SK-N-MC (cell line): Measurements from ENCODE around the gene TEKT5.
"Not testable (repeated sequence)": the region's sequence is repeated elsewhere in the genome, so short reads cannot be mapped to it uniquely, and the experiment has no call there.

Experiments
- DNase-seq: peaks from one replicate; pipeline ENCODE4 v3.0.0-alpha.2; 2011; ENCODE audit warnings: low read depth, low spot score
- H3K27ac ChIP-seq: fragments of 200-600 bp; sonication (generic); 2 replicates; pipeline ENCODE4 v1.5.1; 2016; ENCODE audit warnings: mixed run types
- H3K36me3 ChIP-seq: fragments of 200-600 bp; sonication (generic); 2 replicates; pipeline ENCODE4 v1.6.1; 2017; ENCODE audit warnings: antibody characterized with exemption, low read length, mixed read lengths; ENCODE audit not compliant: insufficient read depth
- H3K4me3 ChIP-seq: fragments of 200-600 bp; sonication (generic); 2 replicates; pipeline ENCODE4 v1.5.1; 2016
- H3K9ac ChIP-seq: fragments of 200-600 bp; sonication (generic); 2 replicates; pipeline ENCODE4 v1.8.0; 2017; ENCODE audit warnings: mixed run types, mixed read lengths; ENCODE audit not compliant: insufficient read length
- H3K9me3 ChIP-seq: fragments of 200-600 bp; sonication (generic); 2 replicates; pipeline ENCODE4 v1.6.1; 2017; ENCODE audit warnings: low read depth, mild to moderate bottlenecking, antibody characterized with exemption, low read length, moderate library complexity, mixed read lengths
- EZH2 ChIP-seq: fragments of 200-600 bp; sonication (generic); IDR thresholded peaks from one replicate; pipeline ENCODE4 v1.6.1; 2017; ENCODE audit warnings: antibody characterized with exemption
- FOXP2 ChIP-seq: optimal IDR thresholded peaks from 2 replicates; pipeline ENCODE3; 2011; ENCODE audit warnings: mild to moderate bottlenecking, moderate library complexity; ENCODE audit not compliant: insufficient read depth; ENCODE audit errors: extremely low read length, control extremely low read depth
- POLR2AphosphoS5 ChIP-seq: IDR thresholded peaks from 2 replicates; pipeline ENCODE4 v1.6.1; 2012; ENCODE audit warnings: mild to moderate bottlenecking, low read depth, low read length, borderline replicate concordance

Gene TEKT5

GRCh38 chr16:10679921-10680320, 14.8 kb downstream of the TEKT5 start:
- Histone ChIP-seq H3K27ac (no peak overlapping the region), H3K36me3 (no peaks in the 10 kb centered on the region), H3K9ac (no peak overlapping the region), H3K9me3 (no peaks in the 10 kb centered on the region), H3K4me3 (no peak overlapping the region)
- DNase-seq, result no peak
- TF ChIP-seq EZH2 (no peak), POLR2AphosphoS5 (no peak), FOXP2 (no peak)

- not testable (repeated sequence) for H3K4me3 ChIP-seq, H3K9me3 ChIP-seq, H3K27ac ChIP-seq, DNase-seq, H3K9ac ChIP-seq, H3K36me3 ChIP-seq
Observed at GRCh38 chr16:10679441-10679840, 15.3 kb downstream of the TEKT5 start.

- no peaks in the 10 kb centered on the region for H3K36me3 ChIP-seq
- TF ChIP-seq FOXP2 (no peak), EZH2 (no peak), POLR2AphosphoS5 (no peak)
- no peak overlapping the region for H3K9ac ChIP-seq
- H3K27ac ChIP-seq, result peak overlapping the region; percentile 46; the same call in 1 of the 2 replicates
- H3K4me3 ChIP-seq, result 0 out of 2 replicates have a peak overlapping the region, but pooled peaks have one; percentile 28
- no peaks in the 10 kb centered on the region for H3K9me3 ChIP-seq
- no peak for DNase-seq
Observed at GRCh38 chr16:10678655-10679054, 16.1 kb downstream of the TEKT5 start.

- no peaks in the 10 kb centered on the region for H3K36me3 ChIP-seq
- TF ChIP-seq EZH2, result no peak
- no peak for TF ChIP-seq POLR2AphosphoS5
- TF ChIP-seq FOXP2, result no peak
- H3K9ac ChIP-seq, result no peak overlapping the region
- no peak for DNase-seq
- no peaks in the 10 kb centered on the region for H3K9me3 ChIP-seq
- H3K4me3 ChIP-seq, result no peak overlapping the region
- no peak overlapping the region for H3K27ac ChIP-seq
Observed at GRCh38 chr16:10676284-10676683, 18.4 kb downstream of the TEKT5 start.

GRCh38 chr16:10675861-10676260, 18.9 kb downstream of the TEKT5 start:
- no peak for TF ChIP-seq POLR2AphosphoS5
- TF ChIP-seq EZH2, result no peak
- no peak for TF ChIP-seq FOXP2
- Histone ChIP-seq H3K27ac (no peak overlapping the region), H3K9me3 (no peaks in the 10 kb centered on the region), H3K4me3 (no peak overlapping the region), H3K9ac (no peak overlapping the region), H3K36me3 (no peaks in the 10 kb centered on the region)
- no peak for DNase-seq

GRCh38 chr16:10675216-10675615, 19.5 kb downstream of the TEKT5 start:
- Histone ChIP-seq H3K36me3 (no peaks in the 10 kb centered on the region), H3K27ac (no peak overlapping the region), H3K4me3 (no peak overlapping the region), H3K9ac (no peak overlapping the region), H3K9me3 (no peaks in the 10 kb centered on the region)
- no peak for TF ChIP-seq FOXP2
- TF ChIP-seq EZH2, result no peak
- no peak for TF ChIP-seq POLR2AphosphoS5
- no peak for DNase-seq

- Histone ChIP-seq H3K4me3 (no peak overlapping the region), H3K9ac (no peak overlapping the region), H3K27ac (no peak overlapping the region), H3K9me3 (no peaks in the 10 kb centered on the region), H3K36me3 (no peaks in the 10 kb centered on the region)
- TF ChIP-seq FOXP2, result no peak
- no peak for TF ChIP-seq EZH2
- TF ChIP-seq POLR2AphosphoS5, result no peak
- DNase-seq, result no peak
Observed at GRCh38 chr16:10671729-10672128, 23.0 kb downstream of the TEKT5 start.

- no peak for DNase-seq
- TF ChIP-seq EZH2, result no peak
- TF ChIP-seq FOXP2, result no peak
- TF ChIP-seq POLR2AphosphoS5, result no peak
- Histone ChIP-seq H3K9ac (no peak overlapping the region), H3K36me3 (no peaks in the 10 kb centered on the region), H3K9me3 (no peaks in the 10 kb centered on the region), H3K4me3 (no peak overlapping the region), H3K27ac (no peak overlapping the region)
Observed at GRCh38 chr16:10669791-10670190, 24.9 kb downstream of the TEKT5 start.

GRCh38 chr16:10668322-10669045, 26.2 kb downstream of the TEKT5 start:
- H3K27ac ChIP-seq, result no peak overlapping the region
- H3K36me3 ChIP-seq, result no peaks in the 10 kb centered on the region
- no peak for TF ChIP-seq POLR2AphosphoS5
- no peak for TF ChIP-seq EZH2
- TF ChIP-seq FOXP2, result no peak
- DNase-seq, result no peak
- no peak overlapping the region for H3K4me3 ChIP-seq
- H3K9ac ChIP-seq, result no peak overlapping the region
- no peaks in the 10 kb centered on the region for H3K9me3 ChIP-seq

GRCh38 chr16:10667239-10667638, 27.5 kb downstream of the TEKT5 start:
- no peak for TF ChIP-seq FOXP2
- TF ChIP-seq POLR2AphosphoS5, result no peak
- TF ChIP-seq EZH2, result no peak
- no peak overlapping the region for H3K9ac ChIP-seq
- no peak for DNase-seq
- H3K36me3 ChIP-seq, result no peaks in the 10 kb centered on the region
- H3K4me3 ChIP-seq, result no peak overlapping the region
- no peaks in the 10 kb centered on the region for H3K9me3 ChIP-seq
- no peak overlapping the region for H3K27ac ChIP-seq
